ENCODE results near the gene PACC1. TPM values are rescaled to one million over a fixed set of nuclear protein-coding genes. Genes with fewer than 3 reads are reported as not detected.

The PACC1 gene
- total RNA-seq (ENCODE audit: unreplicated experiment) = 25.8 TPM
- long read RNA-seq, transcript TMEM206-201 (8 exons, 2,475 nt) = major isoform, 33 of 47 reads
- long read RNA-seq, partial matches to known transcripts = 0 of 47 reads
- long read RNA-seq, other reads (novel, unspliced or antisense) = 13 of 47 reads

DNA sequence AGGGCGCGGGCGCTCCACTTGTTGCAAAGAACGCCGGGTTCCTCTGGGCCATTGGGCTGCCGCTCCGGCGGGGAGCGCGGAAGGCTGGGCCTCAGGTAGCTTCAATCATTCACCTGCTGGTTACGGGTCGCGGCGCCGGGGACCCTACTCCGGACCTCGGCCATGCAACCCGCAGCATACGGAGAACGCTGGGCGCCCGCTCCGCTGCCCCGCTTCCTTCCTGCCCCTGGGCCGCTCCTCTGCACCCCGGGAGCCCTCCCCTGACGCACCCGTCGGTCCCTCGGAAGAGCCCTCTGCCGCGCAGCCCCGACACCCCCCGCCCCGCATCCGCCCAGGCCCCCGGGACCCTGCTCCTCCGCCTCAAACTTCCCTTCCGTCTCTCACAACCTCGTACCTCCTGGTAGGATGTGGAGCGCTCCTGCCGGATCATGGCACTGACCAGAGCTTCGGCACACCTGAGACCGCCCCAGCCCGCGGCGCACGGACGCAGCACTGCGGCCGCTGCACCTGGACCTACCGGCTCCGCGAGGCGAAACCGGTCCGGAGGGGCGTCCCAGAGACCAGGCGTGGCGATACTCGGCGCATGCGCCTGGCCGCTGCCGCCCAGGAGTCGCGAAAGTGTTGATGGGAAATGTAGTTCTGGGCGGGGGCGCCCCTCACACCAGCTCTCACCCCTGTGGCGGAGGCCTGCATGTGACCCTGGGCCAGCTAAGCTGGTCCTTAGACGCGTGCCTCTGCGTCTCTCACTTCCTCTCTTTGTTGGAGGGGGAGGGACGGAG lies at the start of gene PACC1:
PACC1 (minus strand) TSS at position 559 of the 779 bp plus-strand sequence; CDS start at position 430, 129 bp downstream.
- peaks cover 16% of the 10 kb centered on the region for H3K36me3 Mint-ChIP-seq (ENCODE audit: unreplicated experiment)
- H3K27ac Mint-ChIP-seq (ENCODE audit: unreplicated experiment) = peak within 1 kb of the TSS; percentile 73
- peak; percentile 13 for TF ChIP-seq CTCF (IDR thresholded peaks at IDR 0.05; ENCODE audit: partially characterized antibody, unreplicated experiment)
- peak; percentile 94 for DNase-seq
- H3K4me1 Mint-ChIP-seq (ENCODE audit: low read depth, unreplicated experiment) = peaks cover 11% of the 10 kb centered on the region
- peaks cover 13% of the 10 kb centered on the region for H3K27me3 Mint-ChIP-seq (ENCODE audit: unreplicated experiment)
- peak within 1 kb of the TSS; percentile 98 for H3K4me3 Mint-ChIP-seq (ENCODE audit: unreplicated experiment)
- peaks cover 11% of the 10 kb centered on the region for H3K9me3 Mint-ChIP-seq (ENCODE audit: unreplicated experiment)

- H3K4me3 Mint-ChIP-seq (ENCODE audit: unreplicated experiment) = peak overlapping the region; percentile 11
- H3K9me3 Mint-ChIP-seq (ENCODE audit: unreplicated experiment) = peaks cover 3% of the 10 kb centered on the region
- H3K27me3 Mint-ChIP-seq (ENCODE audit: unreplicated experiment) = peaks cover 16% of the 10 kb centered on the region
- no peak overlapping the region for H3K27ac Mint-ChIP-seq (ENCODE audit: unreplicated experiment)
- no peak for TF ChIP-seq CTCF (IDR thresholded peaks at IDR 0.05; ENCODE audit: partially characterized antibody, unreplicated experiment)
- H3K36me3 Mint-ChIP-seq (ENCODE audit: unreplicated experiment) = no peaks in the 10 kb centered on the region
- peaks cover 8% of the 10 kb centered on the region for H3K4me1 Mint-ChIP-seq (ENCODE audit: low read depth, unreplicated experiment)
- DNase-seq = peak; percentile 56
Measured at GRCh38 chr1:212463565-212464285, 49.0 kb upstream of the PACC1 start.

GRCh38 chr1:212461916-212462660 lies 47.4 kb upstream of the PACC1 start:
- DNase-seq = no peak

GRCh38 chr1:212460376-212460775 lies 45.7 kb upstream of the PACC1 start:
- Mint-ChIP-seq H3K27ac (ENCODE audit: unreplicated experiment) (no peak overlapping the region), H3K27me3 (ENCODE audit: unreplicated experiment) (peaks cover 14% of the 10 kb centered on the region), H3K4me3 (ENCODE audit: unreplicated experiment) (no peak overlapping the region), H3K9me3 (ENCODE audit: unreplicated experiment) (peaks cover 2% of the 10 kb centered on the region), H3K36me3 (ENCODE audit: unreplicated experiment) (no peaks in the 10 kb centered on the region), H3K4me1 (ENCODE audit: low read depth, unreplicated experiment) (peaks cover 11% of the 10 kb centered on the region)
- no peak for DNase-seq
- TF ChIP-seq CTCF (IDR thresholded peaks at IDR 0.05; ENCODE audit: partially characterized antibody, unreplicated experiment) = no peak

More at GRCh38 chr1:212461916-212462660, 47.4 kb upstream of the PACC1 start:
- Mint-ChIP-seq H3K4me1 (ENCODE audit: low read depth, unreplicated experiment) (peaks cover 8% of the 10 kb centered on the region), H3K4me3 (ENCODE audit: unreplicated experiment) (no peak overlapping the region), H3K9me3 (ENCODE audit: unreplicated experiment) (peaks cover 2% of the 10 kb centered on the region), H3K27me3 (ENCODE audit: unreplicated experiment) (peaks cover 17% of the 10 kb centered on the region), H3K36me3 (ENCODE audit: unreplicated experiment) (no peaks in the 10 kb centered on the region), H3K27ac (ENCODE audit: unreplicated experiment) (peak overlapping the region; percentile 34)
- no peak for TF ChIP-seq CTCF (IDR thresholded peaks at IDR 0.05; ENCODE audit: partially characterized antibody, unreplicated experiment)
